GM12878 (cell line): Measurements from ENCODE around the gene MRPS18A. TPM values are rescaled to one million over a fixed set of nuclear protein-coding genes. Genes with fewer than 3 reads are reported as not detected.

Experiments
- ATAC-seq: fragments of 200-7000 bp; cut with Tn5 transposase; 3 replicates; pipeline ENCODE4 v1.9.1; 2020; ENCODE audit warnings: mild to moderate bottlenecking, moderate library complexity
- BruUV-seq: library from RNA; stranded (reverse); fragments of 400-500 nt; replicated peaks from 2 replicates; lab custom pipeline; 2021; lab: Mats Ljungman, UMichigan
- CTCF ChIA-PET: fragments of 300-600 bp; sonication (Branson Sonifier 250); formaldehyde crosslinking; extraction: SDS; loops from one replicate; lab custom pipeline; 2021; ENCODE audit warnings: inconsistent platforms; lab: Yijun Ruan, JAX
- POLR2A ChIA-PET: fragments of 350-600 bp; formaldehyde crosslinking; extraction: SDS; loops from one replicate; lab custom pipeline; 2021; ENCODE audit warnings: inconsistent platforms; lab: Charles Lee
- RAD21 ChIA-PET: fragments of 300-600 bp; sonication (Branson Sonifier 250); formaldehyde crosslinking; loops from one replicate; lab custom pipeline; 2023; ENCODE audit warnings: antibody characterized with exemption; ENCODE audit not compliant: unreplicated experiment; lab: Charles Lee
- SMC1A ChIA-PET: fragments of 300-600 bp; sonication (Branson Sonifier 250); formaldehyde crosslinking; loops from one replicate; lab custom pipeline; 2023; ENCODE audit not compliant: unreplicated experiment, uncharacterized antibody; lab: Charles Lee
- DNase-seq: peaks from one replicate; pipeline ENCODE4 v3.0.0-alpha.2; 2011; ENCODE audit warnings: low read depth, low spot score
- FAIRE-seq: peaks from 3 replicates; lab custom pipeline; 2011; peaks lifted over from hg19 to GRCh38; lab: Jason Lieb, UNC
- H2AFZ ChIP-seq: 2 replicates; pipeline ENCODE4 v1.6.0; 2011; ENCODE audit warnings: low read depth, low read length, control low read depth; ENCODE audit not compliant: control insufficient read depth
- H3K27ac ChIP-seq: 2 replicates; pipeline ENCODE4 v1.5.1; 2011; ENCODE audit warnings: control low read depth; ENCODE audit not compliant: control insufficient read depth, insufficient read depth
- H3K27me3 ChIP-seq, 2 experiments: replicated peaks in 1 of 2; 2 replicates each; pipeline versions ENCODE4 v1.6.0 to v1.6.1; 2011; ENCODE audit warnings: low read length in 1 of 2; ENCODE audit not compliant: control insufficient read depth in 2 of 2, insufficient read depth in 2 of 2
- H3K36me3 ChIP-seq, 2 experiments: 2 replicates each; pipeline ENCODE4 v1.5.1; 2011; ENCODE audit warnings: low read length in 1 of 2; ENCODE audit not compliant: control insufficient read depth in 2 of 2, insufficient read depth in 2 of 2
- H3K4me1 ChIP-seq: 2 replicates; pipeline ENCODE4 v1.6.1; 2011; ENCODE audit warnings: mild to moderate bottlenecking, low read length, moderate library complexity, mixed read lengths; ENCODE audit not compliant: control insufficient read depth, insufficient read depth
- H3K4me2 ChIP-seq: 2 replicates; pipeline ENCODE4 v1.6.0; 2011; ENCODE audit warnings: control low read depth; ENCODE audit not compliant: control insufficient read depth, insufficient read depth
- H3K4me3 ChIP-seq: fragments of 200-600 bp; sonication (generic); 2 replicates; pipeline ENCODE4 v1.5.1; 2016
- H3K79me2 ChIP-seq: 2 replicates; pipeline ENCODE4 v1.6.0; 2011; ENCODE audit warnings: low read length; ENCODE audit not compliant: control insufficient read depth, insufficient read depth
- H3K9ac ChIP-seq: 2 replicates; pipeline ENCODE4 v1.8.0; 2011; ENCODE audit warnings: low read length, control low read depth, mixed read lengths; ENCODE audit not compliant: control insufficient read depth, insufficient read depth
- H3K9me3 ChIP-seq: replicated peaks from 3 replicates; pipeline ENCODE4 v1.5.1; 2011; ENCODE audit warnings: mild to moderate bottlenecking, low read length; ENCODE audit not compliant: control insufficient read depth, insufficient read depth
- H4K20me1 ChIP-seq: 2 replicates; pipeline ENCODE4 v1.6.0; 2011; ENCODE audit not compliant: control insufficient read depth, insufficient read depth
- CREB1 ChIP-seq: IDR thresholded peaks from 2 replicates; pipeline ENCODE4 v1.6.1; 2012; ENCODE audit warnings: low read depth, mild to moderate bottlenecking, inconsistent platforms
- CREM ChIP-seq: IDR thresholded peaks from 2 replicates; pipeline ENCODE4 v1.6.1; 2014; ENCODE audit warnings: antibody characterized with exemption, low read depth
- MEF2A ChIP-seq: IDR thresholded peaks from 2 replicates; pipeline ENCODE4 v1.6.1; 2011; ENCODE audit warnings: low read depth, mild to moderate bottlenecking, low read length, moderate library complexity; ENCODE audit not compliant: insufficient read depth
- RBBP5 ChIP-seq: fragments of 200-600 bp; sonication (generic); conservative IDR thresholded peaks from 2 replicates; pipeline ENCODE4 v1.6.1; 2016
- SMAD5 ChIP-seq: IDR thresholded peaks from 2 replicates; pipeline ENCODE4 v1.6.1; 2016; ENCODE audit warnings: antibody characterized with exemption, low read depth
- SP1 ChIP-seq: IDR thresholded peaks from one replicate; pipeline ENCODE4 v1.6.1; 2011; ENCODE audit warnings: low read depth, low read length
- SREBF1 ChIP-seq: IDR thresholded peaks from 2 replicates; pipeline ENCODE4 v1.6.1; 2012; ENCODE audit warnings: mild to moderate bottlenecking, low read length
- TARDBP ChIP-seq: IDR thresholded peaks from 2 replicates; pipeline ENCODE4 v1.6.1; 2016; ENCODE audit warnings: borderline replicate concordance
- WGBS: methylation state at CpG from one replicate; pipeline ENCODE4 v1.1.6; 2016; ENCODE audit warnings: low lambda C conversion rate; ENCODE audit not compliant: insufficient replicate concordance, insufficient coverage; ENCODE audit errors: missing lambda C conversion rate; 5-methylcytosine and 5-hydroxymethylcytosine counted together
- in situ Hi-C: fragments of 300-500 bp; cut with MboI; formaldehyde crosslinking; loops from 9 replicates; pipeline ENCODE4 v1.14.3; 2018; ENCODE audit warnings: mixed read lengths
- intact Hi-C: fragments of 100-400 bp; cut with micrococcal nuclease; formaldehyde crosslinking; loops from one replicate; pipeline ENCODE4 v1.14.2; 2022; ENCODE audit not compliant: unreplicated experiment
- polyA plus RNA-seq, 11 experiments: library from polyadenylated mRNA; depleted of rRNA in 4 of 11; unstranded in 6 of 11; stranded (reverse) in 5 of 11; fragments of >200 nt; fragmentation: Nextera tagmentation in 4 of 11; fragmentation: Illumina TruSeq in 1 of 11; extraction: Ambion mirVana in 4 of 11; extraction: Trizol in 1 of 11; gene quantifications; 1 replicate in 1 of 11; 2 replicates in 10 of 11; pipeline versions ENCODE4 v1.2.1 to v1.2.3, GENCODE V29; 2011 to 2016; ENCODE audit warnings: inconsistent platforms in 2 of 11, missing spikeins in 2 of 11, low read depth in 1 of 11
- total RNA-seq, 4 experiments: library from RNA; depleted of rRNA in 3 of 4; stranded (reverse); fragments of >200 nt in 3 of 4; fragmentation: Illumina TruSeq in 1 of 4; extraction: Trizol in 1 of 4; gene quantifications; 2 replicates each; pipeline versions ENCODE4 v1.2.1 to v1.2.3, GENCODE V29; 2013 to 2021

Gene MRPS18A
- total and polyA plus RNA-seq, 10 of the 15 experiments (the other 5 are each of a cell fraction or from before 2014, with no cell fraction given), result 66.3 to 158 (median 98.7) TPM

- H3K79me2 ChIP-seq, result no peaks in the 10 kb centered on the region
- ATAC-seq (peak; percentile 54), DNase-seq (no peak), FAIRE-seq (no peak)
- no peak overlapping the region for H3K9ac ChIP-seq
- H2AFZ ChIP-seq, result no peak overlapping the region
- H4K20me1 ChIP-seq, result no peaks in the 10 kb centered on the region
- H3K4me3 ChIP-seq, result no peak overlapping the region
- intact Hi-C loops (no loop called here), in situ Hi-C loops (no loop called here)
- POLR2A ChIA-PET, result interaction anchor here (0.5 to 2.2 kb wide), 2 partner anchors 9 to 15 kb away, joined by 3 to 7 read pairs; partner anchors contain the start of gene MRPS18A
- 81% methylated on average over 14 of the region's 15 CpGs for WGBS
- H3K9me3 ChIP-seq, result no peaks in the 10 kb centered on the region
- no peak for TF ChIP-seq MEF2A
- TF ChIP-seq SP1, result peak; percentile 14
- peak; percentile 39; the same call in 1 of the 2 replicates for TF ChIP-seq CREB1
- TF ChIP-seq SMAD5, result no peak
- no peak for TF ChIP-seq RBBP5
- no peak for TF ChIP-seq SREBF1
- peak; percentile 42; the same call in 1 of the 2 replicates for TF ChIP-seq CREM
- no peak for TF ChIP-seq TARDBP
- H3K27me3 ChIP-seq, result no peaks in the 10 kb centered on the region
- SMC1A ChIA-PET, result interaction anchor here (1.2 to 3.9 kb wide), 2 partner anchors 12 to 376 kb away, joined by 4 to 17 read pairs; no protein-coding TSS in a partner anchor
- CTCF ChIA-PET, result interaction anchor here (0.6 to 2.5 kb wide), 3 partner anchors 16 to 233 kb away, joined by 3 to 5 read pairs (median 4); no protein-coding TSS in a partner anchor
- BruUV-seq, result no TSS peak
- RAD21 ChIA-PET, result interaction anchor here (0.8 to 1.1 kb wide), 2 partner anchors 15 to 34 kb away, joined by 3 to 5 read pairs; partner anchors contain the start of gene MRPS18A
- peaks cover 36% of the 10 kb centered on the region for H3K4me1 ChIP-seq
- H3K36me3 ChIP-seq, result no peaks in the 10 kb centered on the region
- H3K4me2 ChIP-seq, result no peak overlapping the region
- no peak overlapping the region for H3K27ac ChIP-seq
Observed at GRCh38 chr6:43702534-43703440, 15.2 kb upstream of the MRPS18A start.
